ENCODE data around the gene CEACAM5.

The CEACAM5 gene

GRCh38 chr19:41774515-41774980 is 66.1 kb downstream of the CEACAM5 start:
- ChIA-PET POLR2A (no interaction called here), CTCF (no interaction called here)
- TF ChIP-seq FOXK2 (IDR thresholded peaks at IDR 0.05) (no peak), NFRKB (IDR thresholded peaks at IDR 0.05) (no peak)
- no peak for DNase-seq (ENCODE audit: extremely low spot score)

GRCh38 chr19:41776700-41777099 is 68.3 kb downstream of the CEACAM5 start:
- no peak for DNase-seq (ENCODE audit: extremely low spot score)
- POLR2A ChIA-PET, result no interaction called here
- CTCF ChIA-PET, result interaction anchor here (0.9 kb wide), 1 partner anchor 19 kb away, joined by 3 read pairs; no protein-coding TSS in a partner anchor
- TF ChIP-seq SUZ12 (IDR thresholded peaks at IDR 0.05), result no peak
- no peak for TF ChIP-seq ELF4 (IDR thresholded peaks at IDR 0.05)
- TF ChIP-seq NFRKB (IDR thresholded peaks at IDR 0.05), result no peak
- no peak for TF ChIP-seq FOXK2 (IDR thresholded peaks at IDR 0.05)

Data from HEK293T (cell line).